ENCODE data around the gene PPP2R5C.

The PPP2R5C gene

GRCh38 chr14:101815994-101816393 is 54.5 kb downstream of the PPP2R5C start:
- TF ChIP-seq, protein P1, sequence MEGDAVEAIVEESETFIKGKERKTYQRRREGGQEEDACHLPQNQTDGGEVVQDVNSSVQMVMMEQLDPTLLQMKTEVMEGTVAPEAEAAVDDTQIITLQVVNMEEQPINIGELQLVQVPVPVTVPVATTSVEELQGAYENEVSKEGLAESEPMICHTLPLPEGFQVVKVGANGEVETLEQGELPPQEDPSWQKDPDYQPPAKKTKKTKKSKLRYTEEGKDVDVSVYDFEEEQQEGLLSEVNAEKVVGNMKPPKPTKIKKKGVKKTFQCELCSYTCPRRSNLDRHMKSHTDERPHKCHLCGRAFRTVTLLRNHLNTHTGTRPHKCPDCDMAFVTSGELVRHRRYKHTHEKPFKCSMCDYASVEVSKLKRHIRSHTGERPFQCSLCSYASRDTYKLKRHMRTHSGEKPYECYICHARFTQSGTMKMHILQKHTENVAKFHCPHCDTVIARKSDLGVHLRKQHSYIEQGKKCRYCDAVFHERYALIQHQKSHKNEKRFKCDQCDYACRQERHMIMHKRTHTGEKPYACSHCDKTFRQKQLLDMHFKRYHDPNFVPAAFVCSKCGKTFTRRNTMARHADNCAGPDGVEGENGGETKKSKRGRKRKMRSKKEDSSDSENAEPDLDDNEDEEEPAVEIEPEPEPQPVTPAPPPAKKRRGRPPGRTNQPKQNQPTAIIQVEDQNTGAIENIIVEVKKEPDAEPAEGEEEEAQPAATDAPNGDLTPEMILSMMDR (IDR thresholded peaks at IDR 0.05; ENCODE audit: low read depth, low read length): no peak
- in situ Hi-C loops (cut with HindIII; ENCODE audit: low sequenced_read_pairs): no loop called here
- no peak for DNase-seq (ENCODE audit: low read depth, low spot score)
- H3K4me3 ChIP-seq (ENCODE audit: low read depth, low read length): no peak overlapping the region

GRCh38 chr14:101817501-101818001 is 56.0 kb downstream of the PPP2R5C start:
- DNase-seq (ENCODE audit: low read depth, low spot score): no peak
- TF ChIP-seq, protein P1 (IDR thresholded peaks at IDR 0.05; ENCODE audit: low read depth, low read length): no peak
- in situ Hi-C loops (cut with HindIII; ENCODE audit: low sequenced_read_pairs): no loop called here
- no peak overlapping the region for H3K4me3 ChIP-seq (ENCODE audit: low read depth, low read length)

DNA sequence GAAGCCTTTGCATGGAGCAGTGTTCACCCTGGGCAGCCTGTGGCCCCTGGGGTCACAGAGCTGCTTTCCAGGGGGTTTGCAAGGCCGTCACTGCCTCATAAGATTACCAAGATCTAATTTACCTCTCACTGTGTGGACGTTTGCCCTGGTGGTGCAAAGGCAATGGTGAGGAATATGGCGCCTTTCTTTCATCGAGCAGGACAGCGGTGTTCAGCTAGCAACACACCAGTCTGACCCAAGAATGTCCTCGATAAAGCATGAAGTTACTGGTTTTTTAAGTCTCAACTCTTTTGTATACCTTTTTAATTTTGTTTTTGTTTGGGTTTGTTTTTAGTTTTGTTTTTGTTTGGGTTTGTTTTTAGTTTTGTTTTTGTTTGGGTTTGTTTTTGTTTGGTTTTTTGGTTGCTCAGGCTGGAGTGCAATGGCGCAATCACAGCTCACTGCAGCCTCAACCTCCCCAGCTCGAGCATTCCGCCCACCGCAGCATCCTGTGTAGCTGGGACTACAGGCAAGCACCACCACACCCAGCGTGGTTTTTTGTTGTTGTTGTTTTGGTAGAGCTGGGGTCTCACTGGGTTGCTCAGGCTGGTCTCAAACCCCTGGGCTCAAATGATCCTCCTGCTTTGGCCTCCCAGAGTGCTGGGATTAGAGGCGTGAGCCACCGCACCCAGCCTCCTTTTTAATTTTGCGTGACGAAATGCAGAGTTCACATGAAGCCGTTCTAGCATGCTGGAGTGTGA is 57.9 kb downstream of the PPP2R5C start:
- no peak overlapping the region for H3K4me3 ChIP-seq (ENCODE audit: low read depth, low read length)
- in situ Hi-C loops (cut with HindIII; ENCODE audit: low sequenced_read_pairs): no loop called here
- TF ChIP-seq, protein P1 (IDR thresholded peaks at IDR 0.05; ENCODE audit: low read depth, low read length): no peak
- no peak for DNase-seq (ENCODE audit: low read depth, low spot score)

- DNase-seq (ENCODE audit: low read depth, low spot score): no peak
- H3K4me3 ChIP-seq (ENCODE audit: low read depth, low read length): no peak overlapping the region
- TF ChIP-seq, protein P1 (IDR thresholded peaks at IDR 0.05; ENCODE audit: low read depth, low read length): no peak
- in situ Hi-C loops (cut with HindIII; ENCODE audit: low sequenced_read_pairs): no loop called here
Observed at GRCh38 chr14:101820283-101820798, 58.8 kb downstream of the PPP2R5C start.

DNA sequence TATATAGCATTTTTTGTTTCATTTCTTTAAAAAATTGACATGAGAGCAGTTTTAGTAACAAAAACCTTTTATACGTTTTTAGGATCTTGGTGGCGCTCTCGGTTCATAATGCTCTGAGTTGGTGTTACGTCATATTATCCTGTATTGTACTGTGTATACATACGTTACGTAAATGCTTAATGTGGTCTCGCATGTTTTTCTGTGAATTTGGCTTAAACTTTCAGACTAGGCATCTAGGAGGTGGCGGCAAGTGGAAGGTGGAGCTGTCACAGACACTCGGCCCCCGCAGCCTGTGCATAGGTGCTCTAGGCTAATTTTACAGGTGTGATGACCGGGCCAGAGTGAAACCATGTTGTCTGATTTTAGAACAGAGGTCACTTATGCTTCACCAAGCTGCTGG is 60.0 kb downstream of the PPP2R5C start:
- in situ Hi-C loops (cut with HindIII; ENCODE audit: low sequenced_read_pairs): no loop called here
- H3K4me3 ChIP-seq (ENCODE audit: low read depth, low read length): no peak overlapping the region
- DNase-seq (ENCODE audit: low read depth, low spot score): no peak
- TF ChIP-seq, protein P1 (IDR thresholded peaks at IDR 0.05; ENCODE audit: low read depth, low read length): no peak

DNA sequence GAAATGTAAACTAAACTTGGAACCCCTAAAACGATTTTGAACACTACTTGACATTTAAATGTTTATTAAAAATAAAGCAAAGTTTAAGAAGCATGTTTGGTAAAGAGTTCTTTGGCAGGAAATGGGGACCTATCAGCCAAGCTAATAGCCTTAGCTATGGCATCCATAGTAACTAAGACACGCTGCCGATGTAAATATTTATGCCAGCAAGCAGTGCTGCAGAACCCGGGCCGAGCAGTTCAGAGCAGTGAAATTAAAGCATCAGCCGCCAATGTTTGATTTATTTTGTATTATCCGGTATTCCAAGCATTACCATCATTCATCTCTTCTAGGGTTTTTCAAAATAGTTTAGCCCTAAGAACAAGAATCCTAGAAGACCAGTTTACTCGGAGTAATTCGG is 61.6 kb downstream of the PPP2R5C start:
- DNase-seq (ENCODE audit: low read depth, low spot score): no peak
- in situ Hi-C loops (cut with HindIII; ENCODE audit: low sequenced_read_pairs): no loop called here
- H3K4me3 ChIP-seq (ENCODE audit: low read depth, low read length): no peak overlapping the region
- TF ChIP-seq, protein P1 (IDR thresholded peaks at IDR 0.05; ENCODE audit: low read depth, low read length): no peak
